Progenitor cell of endocrine pancreas (in vitro differentiated cells): Measurements from ENCODE around the gene PCDHB11. TPM values are rescaled to one million over a fixed set of nuclear protein-coding genes. Genes with fewer than 3 reads are reported as not detected.
"Not testable (repeated sequence)": the region's sequence is repeated elsewhere in the genome, so short reads cannot be mapped to it uniquely, and the experiment has no call there.

ENCODE experiments used
- DNase-seq: peaks from one replicate; pipeline ENCODE4 v3.0.0; 2021; ENCODE audit warnings: low spot score; ENCODE audit not compliant: unreplicated experiment
- H3K27ac Mint-ChIP-seq: 2 replicates; pipeline ENCODE4 v1.8.0; 2021; ENCODE audit warnings: mild to moderate bottlenecking, moderate library complexity, mixed read lengths
- H3K27me3 Mint-ChIP-seq: 2 replicates; pipeline ENCODE4 v1.8.0; 2021; ENCODE audit warnings: mixed read lengths
- H3K36me3 Mint-ChIP-seq: 2 replicates; pipeline ENCODE4 v1.8.0; 2022; ENCODE audit warnings: mixed read lengths; ENCODE audit not compliant: insufficient read depth
- H3K4me1 Mint-ChIP-seq: 2 replicates; pipeline ENCODE4 v1.8.0; 2021; ENCODE audit warnings: low read depth, mixed read lengths
- H3K4me3 Mint-ChIP-seq: 2 replicates; pipeline ENCODE4 v1.8.0; 2021; ENCODE audit warnings: low read depth, mild to moderate bottlenecking, moderate library complexity, mixed read lengths
- H3K9me3 Mint-ChIP-seq: 2 replicates; pipeline ENCODE4 v1.8.0; 2021; ENCODE audit warnings: low read depth, mixed read lengths
- CTCF ChIP-seq: fragments of 200-600 bp; sonication (generic); IDR thresholded peaks from one replicate; pipeline ENCODE4 v1.5.0; 2021; ENCODE audit warnings: antibody characterized with exemption, mild to moderate bottlenecking; ENCODE audit not compliant: unreplicated experiment
- long read RNA-seq: library from polyadenylated mRNA; unstranded; transcript quantifications from one replicate; pipeline ENCODE4 v2.0.0, GENCODE V29; 2020
- total RNA-seq: library from RNA; stranded (reverse); gene quantifications from 2 replicates; pipeline ENCODE4 v1.2.1, GENCODE V29; 2021

PCDHB11 gene
- total RNA-seq: 4.7 and 5.9 TPM in 2 replicates
- long read RNA-seq, partial matches to known transcripts: 0 of 2 reads
- long read RNA-seq, other reads (novel, unspliced or antisense): 2 of 2 reads

- peak within 1 kb of the TSS; percentile 83 for H3K27ac Mint-ChIP-seq
- no peaks in the 10 kb centered on the region for H3K4me1 Mint-ChIP-seq
- no peak for DNase-seq
- peaks cover 27% of the 10 kb centered on the region for H3K36me3 Mint-ChIP-seq
- no peaks in the 10 kb centered on the region for H3K27me3 Mint-ChIP-seq
- peak; percentile 32 for TF ChIP-seq CTCF
- H3K9me3 Mint-ChIP-seq: peaks cover 34% of the 10 kb centered on the region
- H3K4me3 Mint-ChIP-seq: peak within 1 kb of the TSS; percentile 63
Observed at GRCh38 chr5:141199359-141200235, at the start of gene PCDHB11. PCDHB11 (plus strand) TSS chr5:141199627; CDS start chr5:141199775, 148 bp downstream.

- H3K9me3 Mint-ChIP-seq: peaks cover 43% of the 10 kb centered on the region
- H3K4me3 Mint-ChIP-seq: no peak within 1 kb of the TSS
- H3K36me3 Mint-ChIP-seq: peaks cover 48% of the 10 kb centered on the region
- H3K27me3 Mint-ChIP-seq: no peaks in the 10 kb centered on the region
- no peak for TF ChIP-seq CTCF
- peak within 1 kb of the TSS; percentile 5 for H3K27ac Mint-ChIP-seq
- no peaks in the 10 kb centered on the region for H3K4me1 Mint-ChIP-seq
- no peak for DNase-seq
Observed at GRCh38 chr5:141149812-141150211, 49.6 kb upstream of the PCDHB11 start, which contains the start of gene PCDHB6. PCDHB6 (plus strand) TSS chr5:141150057; CDS start chr5:141150258, 201 bp downstream.

GRCh38 chr5:141150224-141150992 lies 49.0 kb upstream of the PCDHB11 start:
- no peaks in the 10 kb centered on the region for H3K4me1 Mint-ChIP-seq
- no peak for DNase-seq
- peaks cover 42% of the 10 kb centered on the region for H3K9me3 Mint-ChIP-seq
- H3K27me3 Mint-ChIP-seq: no peaks in the 10 kb centered on the region
- H3K4me3 Mint-ChIP-seq: no peak overlapping the region
- peak overlapping the region; percentile 5 for H3K27ac Mint-ChIP-seq
- no peak for TF ChIP-seq CTCF
- H3K36me3 Mint-ChIP-seq: peaks cover 48% of the 10 kb centered on the region

- Mint-ChIP-seq H3K27me3 (no peaks in the 10 kb centered on the region), H3K36me3 (peaks cover 50% of the 10 kb centered on the region), H3K9me3 (peaks cover 44% of the 10 kb centered on the region), H3K4me1 (no peaks in the 10 kb centered on the region), H3K27ac (peak overlapping the region; percentile 52), H3K4me3 (no peak overlapping the region)
- DNase-seq: no peak
- no peak for TF ChIP-seq CTCF
Observed at GRCh38 chr5:141150993-141151325, 48.5 kb upstream of the PCDHB11 start.

GRCh38 chr5:141151632-141152031 lies 47.8 kb upstream of the PCDHB11 start:
- peaks cover 55% of the 10 kb centered on the region for H3K36me3 Mint-ChIP-seq
- not testable (repeated sequence) for H3K27ac Mint-ChIP-seq, H3K27me3 Mint-ChIP-seq, H3K4me1 Mint-ChIP-seq, DNase-seq, H3K4me3 Mint-ChIP-seq
- H3K9me3 Mint-ChIP-seq: peaks cover 44% of the 10 kb centered on the region

GRCh38 chr5:141152096-141152495 lies 47.3 kb upstream of the PCDHB11 start:
- Mint-ChIP-seq H3K36me3 (peaks cover 60% of the 10 kb centered on the region), H3K9me3 (peaks cover 49% of the 10 kb centered on the region)
- not testable (repeated sequence) for H3K4me3 Mint-ChIP-seq, H3K4me1 Mint-ChIP-seq, H3K27me3 Mint-ChIP-seq, H3K27ac Mint-ChIP-seq, DNase-seq
